Jurkat, Clone E6-1 (cell line): ENCODE data around the gene CSTPP1.
"Not testable (repeated sequence)": the region's sequence is repeated elsewhere in the genome, so short reads cannot be mapped to it uniquely, and the experiment has no call there.

ENCODE experiments used
- DNase-seq: peaks from one replicate; pipeline ENCODE4 v3.0.0-alpha.2; 2011; ENCODE audit warnings: low read depth, low spot score
- H3K4me3 ChIP-seq: 2 replicates; pipeline ENCODE4 v1.5.1; 2011; ENCODE audit warnings: mild to moderate bottlenecking, low read length, control low read depth, moderate library complexity

CSTPP1 gene

DNA sequence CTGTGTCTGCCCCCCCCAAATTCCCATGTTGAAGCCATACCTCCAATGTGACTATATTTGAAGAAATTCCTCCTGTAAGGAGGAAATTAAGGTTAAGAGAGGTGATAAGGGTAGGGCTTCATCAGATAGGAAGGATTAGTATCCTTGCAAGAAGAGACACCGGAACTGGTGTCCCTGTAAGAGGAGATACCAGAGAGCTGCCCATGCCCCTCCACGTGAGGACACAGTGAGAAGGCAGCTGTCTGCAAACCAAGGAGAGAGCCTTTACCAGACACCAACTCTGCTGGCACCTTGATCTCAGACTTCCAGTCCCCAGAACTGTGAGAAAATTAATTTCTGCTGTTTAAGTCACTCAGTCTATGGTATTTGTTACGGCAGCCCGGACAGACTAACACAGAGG, 130.8 kb downstream of the CSTPP1 start:
- no peak overlapping the region for H3K4me3 ChIP-seq
- no peak for DNase-seq

DNA sequence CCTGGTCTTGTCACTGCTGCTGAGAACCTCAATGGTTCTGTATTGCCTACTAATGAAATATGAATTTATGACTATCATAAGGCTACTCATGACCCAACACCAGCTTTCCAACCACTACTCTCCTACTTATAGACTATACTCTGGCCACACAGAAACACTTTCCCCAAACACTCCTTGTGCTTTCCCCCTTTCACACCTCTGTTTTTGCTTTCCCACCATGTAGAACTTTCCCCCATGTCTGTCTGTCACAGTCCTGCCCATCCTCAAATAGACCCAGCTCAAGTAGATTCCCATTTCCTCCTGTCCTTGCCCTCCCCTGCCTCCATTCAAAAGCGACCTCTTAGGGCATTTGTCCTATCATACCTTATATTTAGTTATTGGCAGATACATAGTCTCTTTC, 134.2 kb downstream of the CSTPP1 start:
- H3K4me3 ChIP-seq = no peak overlapping the region
- DNase-seq = no peak

DNA sequence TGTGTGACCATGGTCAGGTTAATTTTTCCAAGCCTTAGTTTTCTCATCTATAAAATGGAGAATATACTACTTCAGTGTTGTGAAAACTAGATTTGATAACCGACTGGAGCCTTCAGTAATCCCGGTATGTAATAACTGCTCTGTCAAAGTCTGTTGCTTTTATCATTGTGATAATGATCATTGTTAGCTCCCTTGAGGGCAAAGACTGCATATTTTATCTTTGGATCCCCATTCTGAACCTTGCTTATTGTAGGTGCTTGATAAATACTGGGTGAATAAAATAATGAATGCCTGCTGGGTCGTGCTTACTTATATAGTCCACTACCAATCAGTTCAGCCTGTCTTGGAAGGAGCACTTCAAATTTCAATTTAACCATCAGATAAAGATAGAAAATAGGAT, 134.8 kb downstream of the CSTPP1 start:
- H3K4me3 ChIP-seq = no peak overlapping the region
- DNase-seq = no peak

DNA sequence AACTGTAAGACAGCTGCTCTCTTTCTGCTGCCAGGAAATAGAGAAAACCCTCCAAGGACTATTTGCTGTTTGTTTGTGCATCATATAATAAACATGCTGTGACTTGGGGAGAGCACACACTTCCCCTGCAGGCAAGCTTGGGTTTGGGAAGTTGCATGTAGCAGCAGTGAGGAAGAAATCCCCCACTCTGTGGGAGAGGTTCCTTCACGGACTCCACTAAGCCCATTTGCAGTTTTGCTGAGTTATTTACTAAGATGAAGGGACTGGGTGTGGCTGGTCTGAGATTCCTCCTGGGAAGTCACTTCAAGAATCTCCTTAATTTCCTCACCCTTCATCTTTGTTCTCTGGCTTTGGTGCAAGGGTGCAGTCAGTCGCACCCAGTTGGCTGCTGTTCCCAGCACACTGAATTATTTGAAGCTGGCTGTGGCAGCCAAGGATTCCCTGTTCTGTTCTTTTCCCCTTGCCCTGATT, 135.3 kb downstream of the CSTPP1 start:
- no peak overlapping the region for H3K4me3 ChIP-seq
- no peak for DNase-seq

DNA sequence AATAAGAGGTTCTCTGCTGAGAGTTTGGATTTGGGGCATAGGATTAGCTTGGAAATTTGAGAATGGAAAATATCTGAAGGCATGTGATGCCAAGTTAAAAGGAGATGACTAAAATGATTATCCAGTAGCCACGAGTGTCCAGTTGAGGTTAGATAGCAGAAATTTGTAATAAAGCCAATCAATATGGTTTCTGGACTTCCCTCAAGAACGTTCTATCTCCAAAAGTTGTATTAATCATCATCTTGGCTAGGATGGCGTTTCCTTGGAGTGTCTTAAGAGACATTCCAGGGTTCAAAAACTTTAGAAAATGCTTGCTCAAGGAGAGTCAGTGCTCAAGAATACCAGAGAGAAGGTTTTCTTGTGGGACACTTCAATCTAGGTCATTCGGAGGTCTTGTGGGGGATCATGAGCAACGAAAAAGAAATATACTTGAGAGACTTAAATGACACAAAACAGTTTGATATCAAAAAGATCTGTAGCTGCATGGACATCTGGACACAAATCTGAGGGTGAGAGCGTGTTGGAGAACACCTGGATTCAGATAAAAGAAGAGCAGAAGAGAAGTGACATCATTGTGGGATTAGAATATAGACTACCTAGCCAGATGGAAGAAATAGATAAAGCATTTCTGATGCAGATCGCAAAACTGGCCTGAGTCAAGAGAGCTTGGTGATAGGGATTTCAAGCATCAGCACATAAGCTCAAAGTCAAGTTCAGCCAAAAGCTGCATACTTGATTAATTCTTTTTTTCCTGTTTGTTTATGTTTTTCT, 142.4 kb downstream of the CSTPP1 start:
- H3K4me3 ChIP-seq = no peak overlapping the region
- DNase-seq = peak; percentile 83

DNA sequence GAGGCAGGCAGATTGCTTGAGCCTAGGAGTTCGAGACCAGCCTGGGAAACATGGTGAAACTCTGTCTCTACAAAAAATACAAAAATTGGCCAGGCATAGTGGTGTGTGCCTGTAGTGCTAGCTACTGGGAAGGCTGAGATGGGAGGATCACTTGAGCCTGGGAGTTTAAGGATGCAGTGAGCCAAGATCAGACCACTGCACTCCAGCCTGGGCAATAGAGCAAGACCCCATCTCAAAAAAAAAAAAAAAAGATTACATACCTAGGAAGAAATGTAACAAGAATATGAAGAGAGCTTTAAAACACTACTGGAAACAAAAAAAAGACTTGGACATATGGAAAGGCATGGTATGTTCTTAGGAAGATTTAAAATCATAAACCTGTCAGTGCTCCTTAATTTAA, 144.2 kb downstream of the CSTPP1 start:
- not testable (repeated sequence) for DNase-seq, H3K4me3 ChIP-seq

DNA sequence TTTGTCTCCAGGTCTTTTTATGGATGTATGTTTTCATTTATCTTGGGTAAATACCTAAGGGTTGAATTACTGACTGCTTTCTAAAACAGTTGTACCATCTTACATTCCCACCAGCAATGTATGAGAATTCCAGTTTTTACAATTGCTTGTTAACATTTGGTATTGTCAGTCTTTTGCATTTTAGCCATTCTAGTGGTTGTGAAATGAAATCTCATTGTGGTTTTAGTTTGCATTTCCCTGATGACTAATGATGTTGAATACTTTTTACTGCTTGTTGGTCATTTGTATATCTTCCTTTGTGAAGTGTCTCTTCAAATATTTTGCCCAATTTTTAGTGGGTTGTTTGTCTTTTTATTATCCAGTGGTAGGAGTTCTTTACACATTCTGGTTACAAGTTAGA, 147.4 kb downstream of the CSTPP1 start:
- no peak for DNase-seq
- H3K4me3 ChIP-seq = no peak overlapping the region

DNA sequence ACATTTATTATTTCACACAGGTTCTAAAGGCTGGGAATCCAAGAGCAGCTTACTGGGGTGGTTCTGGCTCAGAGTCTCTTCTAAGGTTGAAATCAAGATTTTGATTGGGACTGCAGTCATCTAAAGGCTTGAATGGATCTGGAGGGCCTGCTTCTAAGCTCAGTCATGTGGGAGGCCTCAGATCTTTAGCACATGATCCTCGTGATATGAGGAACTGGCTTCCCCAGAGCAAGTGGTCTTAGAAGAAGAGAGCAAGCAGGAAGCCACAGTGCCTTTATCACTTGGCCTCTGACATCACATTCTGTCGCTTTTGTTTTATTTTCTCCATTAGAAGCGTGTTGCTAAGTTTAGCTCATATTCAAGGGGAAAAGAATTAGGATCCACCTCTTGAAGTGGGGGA, 151.2 kb downstream of the CSTPP1 start:
- H3K4me3 ChIP-seq = no peak overlapping the region
- peak; percentile 59 for DNase-seq

DNA sequence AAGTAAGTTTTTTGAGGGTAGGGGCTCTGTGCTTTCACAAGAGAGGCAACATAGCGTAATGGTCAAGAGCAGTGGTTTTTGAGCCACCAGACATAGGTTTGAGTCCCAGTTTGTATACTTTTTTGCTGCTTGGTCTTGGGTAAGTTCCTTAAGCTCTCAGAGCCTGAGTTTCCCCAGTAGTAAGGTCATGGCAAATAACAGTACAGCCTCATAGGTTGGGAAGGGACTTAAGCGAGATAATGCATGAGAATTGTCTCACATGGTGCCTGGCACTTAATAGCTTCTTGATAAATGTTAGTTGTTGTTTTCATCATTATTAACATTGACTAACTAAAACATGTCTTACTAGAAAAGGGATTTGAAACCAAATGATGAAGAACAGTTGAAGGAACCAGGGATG, 157.0 kb downstream of the CSTPP1 start:
- H3K4me3 ChIP-seq = no peak overlapping the region
- DNase-seq = no peak

DNA sequence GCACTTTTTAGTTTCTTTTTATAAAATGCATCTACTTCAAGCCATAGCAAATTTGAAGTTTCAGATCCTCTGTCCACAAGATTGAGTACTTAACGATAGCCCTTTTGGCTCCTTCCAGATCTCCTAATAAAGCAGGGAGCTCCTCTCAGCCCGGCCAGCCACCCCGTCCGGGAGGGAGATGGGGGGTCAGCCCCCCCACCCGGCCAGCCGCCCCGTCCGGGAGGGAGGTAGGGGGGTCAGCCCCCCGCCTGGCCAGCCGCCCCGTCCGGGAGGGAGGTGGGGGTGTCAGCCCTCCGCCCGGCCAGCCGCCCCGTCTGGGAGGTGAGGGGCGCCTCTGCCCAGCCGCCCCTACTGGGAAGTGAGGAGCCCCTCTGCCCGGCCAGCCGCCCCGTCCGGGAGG, 160.3 kb downstream of the CSTPP1 start:
- DNase-seq, H3K4me3 ChIP-seq: not testable (repeated sequence)

DNA sequence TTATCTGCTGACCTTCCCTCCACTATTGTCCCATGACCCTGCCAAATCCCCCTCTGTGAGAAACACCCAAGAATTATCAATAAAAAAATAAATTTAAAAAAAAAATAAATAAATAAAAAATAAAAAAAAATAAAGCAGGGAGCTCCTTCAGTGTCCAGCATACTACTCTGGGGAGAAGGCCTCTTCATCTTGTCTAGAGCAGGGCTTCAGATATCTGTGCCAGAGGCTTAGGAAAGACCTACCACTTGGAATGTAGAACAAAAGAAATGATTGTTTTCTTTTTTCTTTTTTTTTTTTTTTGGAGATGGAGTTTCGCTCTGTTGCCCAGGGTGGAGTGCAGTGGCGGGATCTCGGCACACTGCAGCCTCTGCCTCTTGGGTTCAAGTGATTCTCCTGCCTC, 161.7 kb downstream of the CSTPP1 start:
- DNase-seq, H3K4me3 ChIP-seq: not testable (repeated sequence)

DNA sequence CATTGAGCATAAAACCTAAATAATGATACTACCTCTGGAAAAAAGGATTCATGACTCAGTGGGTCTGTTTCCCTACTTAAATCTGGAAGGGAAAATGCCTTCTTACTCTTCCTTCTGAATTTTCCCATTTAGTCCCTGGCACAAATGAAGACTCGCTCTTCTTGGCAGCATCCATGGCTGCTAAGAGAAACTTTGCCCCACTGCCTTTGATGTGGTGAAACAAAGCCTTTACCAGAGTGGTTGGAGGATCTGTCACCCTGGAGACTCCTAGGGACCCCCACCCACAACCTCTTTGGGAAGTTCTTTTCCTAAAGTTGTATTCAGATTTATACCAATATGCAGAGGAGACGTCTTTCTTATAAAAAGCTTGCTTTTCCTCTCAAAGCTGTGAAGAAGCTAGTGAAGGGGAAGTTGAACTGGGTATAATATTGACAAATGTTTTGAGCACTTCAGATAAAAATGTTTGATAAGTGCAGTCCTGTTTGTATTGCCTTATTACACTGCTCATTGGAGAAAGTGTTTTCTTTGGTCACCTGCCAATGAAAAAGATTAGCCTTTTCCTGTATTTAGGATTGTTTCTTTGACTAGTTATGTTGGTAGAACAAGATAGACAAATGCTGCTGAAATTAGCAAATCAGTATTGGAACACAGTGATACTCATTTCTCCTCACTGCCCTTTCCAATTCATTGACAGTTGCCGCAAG, 162.8 kb downstream of the CSTPP1 start:
- no peak for DNase-seq

DNA sequence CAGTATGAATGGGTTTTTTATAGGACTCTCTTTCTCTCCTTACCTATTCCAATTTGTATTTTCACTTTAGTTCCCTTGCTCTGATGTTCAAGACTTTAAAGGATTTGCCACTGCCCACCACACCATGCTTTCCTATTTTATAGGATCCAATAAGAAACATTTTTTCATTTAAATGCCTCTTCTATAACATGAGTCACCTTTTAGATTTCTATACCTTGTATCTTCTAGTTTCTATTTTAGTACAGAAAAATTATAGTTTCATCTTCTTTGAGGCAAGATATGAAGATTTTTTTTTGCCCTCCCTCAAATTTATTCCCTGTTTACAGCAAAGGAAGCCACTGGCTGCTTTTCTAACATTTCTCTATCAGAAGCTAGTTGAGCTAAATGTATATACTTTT, 163.4 kb downstream of the CSTPP1 start:
- H3K4me3 ChIP-seq = no peak overlapping the region
- DNase-seq = no peak

More for the DNA sequence above, 162.8 kb downstream of the CSTPP1 start:
- no peak overlapping the region for H3K4me3 ChIP-seq

DNA sequence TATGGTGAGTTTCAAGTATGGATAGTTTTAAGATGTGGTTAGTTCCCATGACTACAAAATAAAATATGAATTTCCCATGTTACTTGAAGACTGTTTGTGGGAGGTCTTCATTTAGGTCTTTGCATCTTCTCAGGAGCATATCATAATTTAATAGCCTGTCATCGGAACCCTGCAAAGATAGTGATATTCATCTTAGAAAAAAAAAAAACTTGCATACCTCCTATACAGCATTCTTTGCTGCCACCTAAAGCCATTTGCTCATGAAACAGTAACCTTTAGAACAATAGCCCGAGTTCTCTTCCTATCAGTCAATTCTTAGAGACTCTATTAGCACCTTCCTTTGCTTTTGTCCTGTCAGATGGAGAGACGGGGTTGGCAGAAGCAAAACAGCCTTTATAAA, 164.8 kb downstream of the CSTPP1 start:
- H3K4me3 ChIP-seq = no peak overlapping the region

DNA sequence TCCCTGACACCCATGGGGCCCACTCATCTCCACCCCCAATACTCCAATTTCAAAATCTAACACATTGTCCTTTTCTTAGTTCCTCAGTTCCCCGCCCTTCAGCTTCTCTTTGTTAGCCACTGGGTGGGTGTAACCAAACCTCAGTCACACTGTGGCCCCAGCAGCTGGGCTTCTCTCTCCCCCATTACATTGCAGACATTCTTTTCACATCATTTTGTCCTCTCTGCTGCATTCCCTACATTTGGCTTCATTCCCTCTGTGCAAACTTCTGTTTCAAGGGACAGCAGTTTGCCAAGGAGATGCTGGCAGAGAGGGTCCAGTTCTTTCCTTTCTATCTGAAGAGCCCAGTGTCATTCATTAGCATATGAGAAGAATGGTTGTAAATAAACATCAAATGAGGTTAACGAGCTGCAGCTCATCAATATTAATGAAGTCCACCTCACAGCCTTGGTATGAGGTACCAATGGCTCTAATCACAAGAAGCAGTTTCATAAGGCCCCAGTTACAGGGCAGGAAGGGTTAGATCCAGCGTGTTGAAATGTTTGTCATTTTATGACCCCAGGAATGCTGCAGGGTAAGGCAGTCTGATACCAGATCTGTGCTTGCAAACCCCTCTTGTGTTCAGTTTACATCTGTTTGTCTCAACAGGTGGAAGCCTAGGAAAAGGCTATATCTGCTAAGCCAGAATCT, 167.8 kb downstream of the CSTPP1 start:
- H3K4me3 ChIP-seq = no peak overlapping the region
- DNase-seq = no peak

More for the DNA sequence above, 164.8 kb downstream of the CSTPP1 start:
- no peak for DNase-seq

DNA sequence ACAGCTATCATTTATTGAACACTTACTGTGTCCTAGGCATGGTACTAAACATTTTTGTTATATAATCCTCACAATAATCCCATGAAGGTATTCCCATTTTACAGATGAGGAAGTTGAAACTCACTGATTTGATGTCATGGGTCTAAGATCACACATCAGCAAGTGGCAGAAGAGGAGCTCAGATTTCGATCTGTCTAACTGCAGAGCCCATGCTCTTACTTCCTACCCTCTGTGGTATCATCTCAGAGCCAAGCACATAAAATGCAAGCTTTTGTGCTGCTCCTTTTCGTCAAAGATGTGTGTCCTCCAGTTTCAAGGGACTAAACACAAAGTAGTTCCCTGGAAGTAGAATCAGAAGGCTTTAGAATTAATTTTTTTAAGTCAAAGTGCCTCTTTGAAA, 169.0 kb downstream of the CSTPP1 start:
- H3K4me3 ChIP-seq = no peak overlapping the region

DNA sequence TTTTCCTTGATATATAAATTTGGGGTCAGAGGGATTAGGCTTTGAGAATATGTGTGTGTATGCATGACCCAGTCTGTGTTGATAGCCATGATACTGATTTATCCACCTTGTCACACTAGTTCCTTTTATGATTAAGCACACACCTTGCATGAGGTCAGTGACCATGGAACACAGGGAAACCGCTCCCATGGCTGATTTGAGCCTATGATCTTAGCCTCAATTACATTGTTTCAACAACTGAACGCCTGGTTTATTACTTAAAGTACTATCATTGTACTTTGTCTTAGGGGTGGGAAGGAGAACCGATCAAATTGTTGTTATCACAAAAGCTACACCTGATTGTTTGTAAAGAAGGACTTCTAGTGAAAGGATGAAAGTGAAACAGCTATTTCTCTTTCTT, 169.4 kb downstream of the CSTPP1 start:
- DNase-seq = no peak
- H3K4me3 ChIP-seq = no peak overlapping the region

More for the DNA sequence above, 169.0 kb downstream of the CSTPP1 start:
- DNase-seq = no peak

DNA sequence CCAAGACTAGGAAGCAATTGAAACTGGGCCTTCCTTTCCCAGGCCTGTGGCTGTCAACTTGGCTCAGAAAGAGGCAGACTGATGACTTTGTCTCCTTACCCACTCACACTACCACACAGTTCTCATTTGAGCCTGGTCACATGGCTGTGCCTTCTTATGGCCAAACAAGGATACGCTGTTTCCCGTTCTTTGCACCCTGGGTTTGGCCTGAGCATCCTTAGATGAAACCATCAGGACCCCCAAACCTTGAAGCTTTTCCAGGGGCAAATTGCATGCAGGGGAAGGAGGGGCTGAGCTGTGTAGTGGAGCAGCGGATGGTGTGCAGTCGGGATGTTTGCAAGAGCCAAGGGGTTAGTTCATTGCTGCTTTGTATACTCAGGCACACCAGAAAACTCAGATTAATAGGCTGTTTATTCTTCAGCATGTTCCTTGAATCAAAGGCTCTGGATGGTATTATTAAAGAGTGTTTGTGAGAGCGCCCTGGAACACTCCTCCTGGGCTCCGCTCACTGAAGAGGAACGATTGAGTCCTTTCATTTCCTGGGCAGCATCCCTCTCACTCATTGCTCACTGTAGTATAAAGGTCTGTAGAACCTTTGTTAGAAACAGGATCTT, 170.3 kb downstream of the CSTPP1 start:
- no peak overlapping the region for H3K4me3 ChIP-seq
- no peak for DNase-seq

DNA sequence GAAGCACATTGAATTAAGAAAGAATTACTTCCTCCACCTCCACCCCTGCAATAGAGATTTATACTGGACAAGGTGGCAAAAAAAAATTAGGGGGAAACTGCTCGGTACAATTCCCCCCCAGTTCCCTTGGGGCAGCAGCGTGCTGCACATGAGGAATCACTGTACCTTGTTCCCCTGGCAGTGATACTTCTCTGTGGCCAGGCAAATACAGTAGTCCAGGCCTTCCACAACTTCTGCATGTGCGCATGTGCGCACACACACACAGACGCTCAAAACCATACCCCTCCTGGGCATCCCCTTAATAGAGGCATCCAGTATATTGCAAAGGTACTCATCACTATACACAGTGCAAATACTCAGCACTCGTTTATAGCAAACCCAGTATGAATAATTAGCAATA, 171.2 kb downstream of the CSTPP1 start:
- no peak for DNase-seq
- no peak overlapping the region for H3K4me3 ChIP-seq

DNA sequence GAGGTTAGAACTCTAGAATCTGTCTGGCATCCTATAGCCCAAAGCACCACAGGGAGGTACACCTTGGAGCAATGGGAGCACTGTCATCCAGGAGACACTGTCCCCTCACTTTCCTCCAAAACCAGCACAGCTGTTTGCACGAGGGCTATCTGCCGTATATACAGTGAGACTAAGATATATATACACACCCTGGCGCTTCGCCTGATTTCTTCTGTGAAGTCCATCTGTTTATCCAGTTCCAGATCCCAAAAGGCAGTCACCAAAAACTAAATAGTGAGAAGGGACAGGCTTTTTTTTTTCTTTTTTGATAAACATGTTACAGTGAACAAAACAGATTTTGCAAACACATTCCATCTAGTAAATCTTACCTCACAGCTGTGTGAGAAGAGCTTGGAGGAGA, 171.7 kb downstream of the CSTPP1 start:
- no peak for DNase-seq
- H3K4me3 ChIP-seq = no peak overlapping the region
